ENCODE results near the gene SH3BGRL2.

DNA sequence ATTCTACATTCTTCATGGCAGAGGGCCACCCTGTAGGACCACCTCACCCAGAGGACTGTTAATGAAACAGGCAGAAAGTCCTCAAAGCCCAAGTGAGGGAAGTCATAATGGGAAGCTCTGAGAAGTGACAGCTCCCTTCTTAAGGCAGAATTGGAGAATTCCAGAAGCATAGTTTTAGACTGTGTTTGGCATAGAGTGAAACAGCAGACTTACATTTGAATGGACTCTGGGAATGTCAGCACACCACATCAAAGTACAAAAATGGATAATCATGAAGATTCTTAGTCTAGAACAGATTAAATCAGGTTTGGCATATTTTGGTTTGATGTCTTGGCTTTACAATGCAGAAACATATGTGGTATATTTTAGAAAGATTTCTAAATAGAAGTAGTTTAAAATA lies 17.9 kb downstream of the SH3BGRL2 start:
- TF ChIP-seq, protein P1, sequence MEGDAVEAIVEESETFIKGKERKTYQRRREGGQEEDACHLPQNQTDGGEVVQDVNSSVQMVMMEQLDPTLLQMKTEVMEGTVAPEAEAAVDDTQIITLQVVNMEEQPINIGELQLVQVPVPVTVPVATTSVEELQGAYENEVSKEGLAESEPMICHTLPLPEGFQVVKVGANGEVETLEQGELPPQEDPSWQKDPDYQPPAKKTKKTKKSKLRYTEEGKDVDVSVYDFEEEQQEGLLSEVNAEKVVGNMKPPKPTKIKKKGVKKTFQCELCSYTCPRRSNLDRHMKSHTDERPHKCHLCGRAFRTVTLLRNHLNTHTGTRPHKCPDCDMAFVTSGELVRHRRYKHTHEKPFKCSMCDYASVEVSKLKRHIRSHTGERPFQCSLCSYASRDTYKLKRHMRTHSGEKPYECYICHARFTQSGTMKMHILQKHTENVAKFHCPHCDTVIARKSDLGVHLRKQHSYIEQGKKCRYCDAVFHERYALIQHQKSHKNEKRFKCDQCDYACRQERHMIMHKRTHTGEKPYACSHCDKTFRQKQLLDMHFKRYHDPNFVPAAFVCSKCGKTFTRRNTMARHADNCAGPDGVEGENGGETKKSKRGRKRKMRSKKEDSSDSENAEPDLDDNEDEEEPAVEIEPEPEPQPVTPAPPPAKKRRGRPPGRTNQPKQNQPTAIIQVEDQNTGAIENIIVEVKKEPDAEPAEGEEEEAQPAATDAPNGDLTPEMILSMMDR (IDR thresholded peaks at IDR 0.05; ENCODE audit: borderline replicate concordance, extremely low read depth, low read length, poor library complexity, severe bottlenecking) = no peak
- no peak for TF ChIP-seq EZH2 (IDR thresholded peaks at IDR 0.05; ENCODE audit: borderline replicate concordance, low read depth, low read length, severe bottlenecking)

Measured in DND-41 (cell line).